ENCODE results near the gene FBLN1. TPM values are rescaled to one million over a fixed set of nuclear protein-coding genes. Genes with fewer than 3 reads are reported as not detected.

The FBLN1 gene
- total RNA-seq, 1 donor from 2014 or later, result 211 TPM

DNA sequence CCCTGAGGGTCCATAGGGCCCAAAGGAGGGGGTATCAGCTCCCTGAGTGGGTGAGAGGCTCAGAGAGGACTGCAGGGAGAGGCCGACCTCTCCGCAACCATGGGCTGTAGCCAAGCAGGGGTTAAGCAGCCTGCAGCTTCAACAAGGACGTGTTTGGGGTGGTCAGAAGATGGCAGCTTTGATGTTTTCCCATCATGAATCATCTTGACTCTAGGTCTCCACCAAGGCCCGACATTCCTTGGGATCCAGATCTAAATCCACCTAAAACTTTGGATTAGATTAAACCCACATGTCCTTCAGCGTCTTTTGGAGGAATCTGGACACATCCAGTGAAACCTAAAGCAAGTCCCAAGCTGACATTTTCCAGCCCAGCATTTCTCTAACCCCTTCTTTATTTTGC, 19.8 kb downstream of the FBLN1 start:
- H3K4me3 Mint-ChIP-seq (ENCODE audit: unreplicated experiment), result no peak overlapping the region
- H3K27me3 Mint-ChIP-seq (ENCODE audit: unreplicated experiment), result no peaks in the 10 kb centered on the region

DNA sequence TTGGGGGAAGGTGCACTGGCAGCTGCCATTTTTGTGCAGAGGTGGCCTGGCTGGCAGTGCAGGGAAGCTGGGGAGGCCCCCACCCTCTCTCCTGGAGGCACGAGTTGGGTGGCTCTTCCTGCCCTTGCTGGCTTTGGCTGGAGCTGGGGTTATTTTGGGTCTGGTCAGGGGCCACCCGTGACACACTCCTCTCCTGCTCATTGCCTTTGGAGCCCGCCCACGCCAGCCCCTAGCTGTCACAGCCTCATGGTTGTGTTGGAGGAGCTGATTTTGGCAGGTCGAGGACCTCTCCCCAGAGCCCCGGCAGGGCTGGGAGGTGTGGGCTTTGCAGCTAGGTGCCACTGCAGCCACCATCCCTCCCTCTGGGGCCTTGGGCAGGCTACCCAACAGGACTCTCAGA, 21.5 kb downstream of the FBLN1 start:
- Mint-ChIP-seq H3K36me3 (ENCODE audit: unreplicated experiment) (peaks cover 26% of the 10 kb centered on the region), H3K27ac (ENCODE audit: unreplicated experiment) (no peak overlapping the region), H3K4me1 (ENCODE audit: unreplicated experiment) (peaks cover 5% of the 10 kb centered on the region), H3K27me3 (ENCODE audit: unreplicated experiment) (no peaks in the 10 kb centered on the region), H3K9me3 (ENCODE audit: unreplicated experiment) (no peaks in the 10 kb centered on the region), H3K4me3 (ENCODE audit: unreplicated experiment) (no peak overlapping the region)
- no peak for DNase-seq (ENCODE audit: extremely low spot score, unreplicated experiment)
- TF ChIP-seq CTCF (IDR thresholded peaks at IDR 0.05), result no peak

More for the DNA sequence above, 19.8 kb downstream of the FBLN1 start:
- TF ChIP-seq CTCF (IDR thresholded peaks at IDR 0.05), result no peak
- H3K9me3 Mint-ChIP-seq (ENCODE audit: unreplicated experiment), result no peaks in the 10 kb centered on the region
- peaks cover 16% of the 10 kb centered on the region for H3K4me1 Mint-ChIP-seq (ENCODE audit: unreplicated experiment)
- no peak for DNase-seq (ENCODE audit: extremely low spot score, unreplicated experiment)
- H3K36me3 Mint-ChIP-seq (ENCODE audit: unreplicated experiment), result peaks cover 24% of the 10 kb centered on the region
- no peak overlapping the region for H3K27ac Mint-ChIP-seq (ENCODE audit: unreplicated experiment)

- Mint-ChIP-seq H3K4me3 (ENCODE audit: unreplicated experiment) (no peak overlapping the region), H3K36me3 (ENCODE audit: unreplicated experiment) (peaks cover 26% of the 10 kb centered on the region), H3K27me3 (ENCODE audit: unreplicated experiment) (no peaks in the 10 kb centered on the region), H3K9me3 (ENCODE audit: unreplicated experiment) (no peaks in the 10 kb centered on the region), H3K4me1 (ENCODE audit: unreplicated experiment) (peaks cover 5% of the 10 kb centered on the region), H3K27ac (ENCODE audit: unreplicated experiment) (no peak overlapping the region)
- no peak for DNase-seq (ENCODE audit: extremely low spot score, unreplicated experiment)
- no peak for TF ChIP-seq CTCF (IDR thresholded peaks at IDR 0.05)
These were observed 22.3 kb downstream of the FBLN1 start for GRCh38 chr22:45524966-45525365.

DNA sequence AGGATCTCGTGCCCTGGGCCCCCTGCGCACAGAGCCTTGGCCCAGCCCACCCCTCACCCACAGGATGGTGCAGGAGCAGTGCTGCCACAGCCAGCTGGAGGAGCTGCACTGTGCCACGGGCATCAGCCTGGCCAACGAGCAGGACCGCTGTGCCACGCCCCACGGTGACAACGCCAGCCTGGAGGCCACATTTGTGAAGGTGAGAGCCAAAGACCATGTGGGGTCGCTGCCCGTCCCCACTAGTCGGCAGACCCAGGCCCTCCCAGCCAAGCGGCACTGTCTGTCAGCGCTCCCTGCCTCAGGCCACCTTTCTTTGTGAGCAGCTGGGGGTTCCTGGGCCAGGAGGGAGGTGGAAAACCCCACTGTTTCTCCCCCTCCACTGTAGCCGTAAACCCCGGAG, 22.8 kb downstream of the FBLN1 start:
- Mint-ChIP-seq H3K9me3 (ENCODE audit: unreplicated experiment) (no peaks in the 10 kb centered on the region), H3K36me3 (ENCODE audit: unreplicated experiment) (peaks cover 23% of the 10 kb centered on the region), H3K27me3 (ENCODE audit: unreplicated experiment) (no peaks in the 10 kb centered on the region), H3K4me1 (ENCODE audit: unreplicated experiment) (peaks cover 7% of the 10 kb centered on the region), H3K27ac (ENCODE audit: unreplicated experiment) (no peak overlapping the region), H3K4me3 (ENCODE audit: unreplicated experiment) (no peak overlapping the region)
- DNase-seq (ENCODE audit: extremely low spot score, unreplicated experiment), result no peak
- TF ChIP-seq CTCF (IDR thresholded peaks at IDR 0.05), result no peak

DNA sequence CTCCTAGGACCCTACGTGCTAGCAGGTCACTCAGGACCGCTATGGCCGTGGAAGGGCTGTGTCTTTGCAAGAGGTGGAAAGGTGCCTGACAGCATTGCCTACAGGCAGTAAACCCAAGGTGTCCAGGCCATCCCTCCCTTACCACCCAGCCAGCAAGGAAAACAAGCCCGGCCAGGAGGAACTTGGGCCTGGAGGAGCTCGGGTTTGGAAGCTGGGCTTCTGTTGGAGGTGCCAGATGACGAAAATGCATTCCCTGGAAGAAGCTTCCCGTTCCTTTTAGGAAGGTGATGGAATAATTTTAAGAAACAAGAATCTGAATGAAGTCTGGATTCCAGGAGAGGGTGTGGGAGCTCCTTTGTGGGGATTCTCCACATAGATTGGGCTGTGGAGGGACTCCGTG, 23.6 kb downstream of the FBLN1 start:
- Mint-ChIP-seq H3K4me1 (ENCODE audit: unreplicated experiment) (peaks cover 11% of the 10 kb centered on the region), H3K27ac (ENCODE audit: unreplicated experiment) (no peak overlapping the region), H3K27me3 (ENCODE audit: unreplicated experiment) (no peaks in the 10 kb centered on the region), H3K36me3 (ENCODE audit: unreplicated experiment) (peaks cover 23% of the 10 kb centered on the region), H3K4me3 (ENCODE audit: unreplicated experiment) (no peak overlapping the region), H3K9me3 (ENCODE audit: unreplicated experiment) (no peaks in the 10 kb centered on the region)
- no peak for TF ChIP-seq CTCF (IDR thresholded peaks at IDR 0.05)
- DNase-seq (ENCODE audit: extremely low spot score, unreplicated experiment), result no peak

Measured in osteocyte (in vitro differentiated cells).